C4-2B (cell line): ENCODE results near the gene ENO3.

Experiments
- H3K27ac ChIP-seq: fragments of 450-650 bp; 2 replicates; pipeline ENCODE4 v1.5.1; 2017
- CTCF ChIP-seq: fragments of 450-650 bp; conservative IDR thresholded peaks from 2 replicates; pipeline ENCODE4 v1.5.1; 2017; ENCODE audit warnings: mild to moderate bottlenecking
- ZFX ChIP-seq: fragments of 450-650 bp; IDR thresholded peaks from 2 replicates; pipeline ENCODE4 v1.6.1; 2017

ENO3 gene

GRCh38 chr17:5003214-5003867 lies 52.4 kb downstream of the ENO3 start:
- H3K27ac ChIP-seq = no peak overlapping the region
- TF ChIP-seq ZFX (no peak), CTCF (no peak)
